Keratinocyte (primary cell): ENCODE data around the gene ANXA4.
"Not testable (repeated sequence)": the region's sequence is repeated elsewhere in the genome, so short reads cannot be mapped to it uniquely, and the experiment has no call there.

Experiments used
- EZH2 ChIP-seq: IDR thresholded peaks from one replicate; pipeline ENCODE4 v1.6.1; 2012; ENCODE audit warnings: inconsistent platforms, mild to moderate bottlenecking, low read length, moderate library complexity
- TF ChIP-seq, protein P1 (sequence below), 3 experiments: IDR thresholded peaks in 1 of 3; conservative IDR thresholded peaks in 1 of 3; optimal IDR thresholded peaks in 1 of 3; 2 replicates in 2 of 3; 3 replicates in 1 of 3; pipeline versions ENCODE3 to v1.5.1; 2011; ENCODE audit warnings: low read length in 3 of 3, mild to moderate bottlenecking in 3 of 3, moderate library complexity in 2 of 3, control low read depth in 1 of 3, inconsistent platforms in 1 of 3; ENCODE audit not compliant: insufficient read depth in 2 of 3; ENCODE audit errors: extremely low read depth in 1 of 3

DNA sequence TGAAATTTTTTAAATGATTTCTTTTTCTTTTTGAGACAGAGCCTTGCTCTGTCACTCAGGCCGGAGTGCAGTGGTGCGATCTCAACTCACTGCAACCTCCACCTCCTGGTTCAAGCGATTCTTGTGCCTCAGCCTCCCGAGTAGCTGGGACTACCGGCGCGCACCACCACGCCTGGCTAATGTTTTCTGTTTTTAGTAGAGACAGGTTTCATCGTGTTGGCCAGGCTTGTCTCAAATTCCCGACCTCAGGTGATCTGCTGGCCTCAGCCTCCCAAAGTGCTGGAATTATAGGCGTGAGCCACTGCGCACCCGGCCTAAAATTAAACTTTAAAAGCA is 88.9 kb downstream of the ANXA4 start:
- TF ChIP-seq, protein P1, sequence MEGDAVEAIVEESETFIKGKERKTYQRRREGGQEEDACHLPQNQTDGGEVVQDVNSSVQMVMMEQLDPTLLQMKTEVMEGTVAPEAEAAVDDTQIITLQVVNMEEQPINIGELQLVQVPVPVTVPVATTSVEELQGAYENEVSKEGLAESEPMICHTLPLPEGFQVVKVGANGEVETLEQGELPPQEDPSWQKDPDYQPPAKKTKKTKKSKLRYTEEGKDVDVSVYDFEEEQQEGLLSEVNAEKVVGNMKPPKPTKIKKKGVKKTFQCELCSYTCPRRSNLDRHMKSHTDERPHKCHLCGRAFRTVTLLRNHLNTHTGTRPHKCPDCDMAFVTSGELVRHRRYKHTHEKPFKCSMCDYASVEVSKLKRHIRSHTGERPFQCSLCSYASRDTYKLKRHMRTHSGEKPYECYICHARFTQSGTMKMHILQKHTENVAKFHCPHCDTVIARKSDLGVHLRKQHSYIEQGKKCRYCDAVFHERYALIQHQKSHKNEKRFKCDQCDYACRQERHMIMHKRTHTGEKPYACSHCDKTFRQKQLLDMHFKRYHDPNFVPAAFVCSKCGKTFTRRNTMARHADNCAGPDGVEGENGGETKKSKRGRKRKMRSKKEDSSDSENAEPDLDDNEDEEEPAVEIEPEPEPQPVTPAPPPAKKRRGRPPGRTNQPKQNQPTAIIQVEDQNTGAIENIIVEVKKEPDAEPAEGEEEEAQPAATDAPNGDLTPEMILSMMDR (optimal IDR thresholded peaks at IDR 0.05 in 1 of 3, IDR thresholded peaks at IDR 0.05 in 1 of 3, conservative IDR thresholded peaks at IDR 0.05 in 1 of 3; ENCODE audit: extremely low read depth in 1 of 3, insufficient read depth in 2 of 3, low read length in 3 of 3), result not testable (repeated sequence)
- TF ChIP-seq EZH2, result not testable (repeated sequence)
